HG03520 (cell line): ENCODE results near the gene DNMT3B.

ENCODE experiments used
- ATAC-seq: cut with Tn5 transposase; IDR thresholded peaks from one replicate; pipeline ENCODE4 v1.9.1; 2021; ENCODE audit warnings: mild to moderate bottlenecking, moderate library complexity; ENCODE audit not compliant: unreplicated experiment

Gene DNMT3B

GRCh38 chr20:32849577-32849976, 87.4 kb downstream of the DNMT3B start:
- ATAC-seq, result no peak

DNA sequence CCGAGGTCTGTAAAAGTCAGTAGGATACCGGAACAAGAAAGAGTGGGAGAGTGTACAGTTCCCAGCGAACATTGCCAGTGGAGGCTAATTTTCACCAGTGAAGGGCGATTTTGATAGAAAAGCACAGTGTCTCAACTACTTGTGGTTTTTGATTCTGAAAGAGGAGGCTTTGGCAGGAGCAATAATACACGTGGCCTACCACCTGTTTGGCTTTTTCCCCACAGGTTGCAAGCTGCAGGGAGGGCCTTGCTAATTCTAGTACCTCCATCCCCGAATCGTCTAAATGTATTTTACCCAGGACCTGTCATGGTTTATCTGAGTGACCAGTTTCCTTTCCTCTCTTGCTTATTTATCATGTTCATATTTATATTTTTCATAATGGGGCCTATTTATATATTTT, 93.2 kb downstream of the DNMT3B start:
- no peak for ATAC-seq

DNA sequence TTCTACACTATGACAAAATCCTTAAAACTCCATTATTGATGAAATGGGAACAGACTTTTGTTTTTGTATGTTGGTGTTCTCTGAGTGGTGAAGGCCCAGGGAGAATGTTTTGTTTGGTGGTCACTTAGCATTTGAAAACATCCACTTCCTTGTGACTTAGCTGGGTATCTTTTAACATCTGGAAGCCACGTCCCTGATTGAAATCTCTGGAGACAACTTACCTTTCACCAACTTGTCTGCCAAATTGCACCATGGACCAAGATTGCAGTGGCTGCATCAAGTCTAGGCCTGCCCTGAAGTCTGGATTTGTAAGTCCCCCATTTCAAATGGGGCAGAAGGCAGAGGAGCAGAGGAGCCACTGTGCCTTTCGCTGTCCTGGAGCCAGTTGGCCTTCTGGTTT, 96.0 kb downstream of the DNMT3B start:
- no peak for ATAC-seq
